H9 (cell line): ENCODE results near the gene RET. TPM values are rescaled to one million over a fixed set of nuclear protein-coding genes. Genes with fewer than 3 reads are reported as not detected.

Source experiments
- DNase-seq: peaks from one replicate; pipeline ENCODE4 v3.0.0-alpha.2; 2017
- H2AFZ ChIP-seq: one replicate; pipeline ENCODE4 v1.6.1; 2013; ENCODE audit warnings: mild to moderate bottlenecking, low read length, control low read depth, moderate library complexity
- H2AK5ac ChIP-seq: 2 replicates; pipeline ENCODE4 v1.6.1; 2013; ENCODE audit warnings: low read length, control low read depth, mixed read lengths; ENCODE audit not compliant: insufficient read length
- H2BK120ac ChIP-seq: one replicate; pipeline ENCODE4 v1.6.1; 2013; ENCODE audit warnings: low read depth, mild to moderate bottlenecking, low read length, control low read depth, inconsistent platforms; ENCODE audit not compliant: poor library complexity, severe bottlenecking
- H2BK12ac ChIP-seq: 2 replicates; pipeline ENCODE4 v1.6.1; 2013; ENCODE audit warnings: low read length, control low read depth, mixed read lengths, low read depth; ENCODE audit not compliant: insufficient read length
- H2BK15ac ChIP-seq: 2 replicates; pipeline ENCODE4 v1.6.1; 2013; ENCODE audit warnings: low read depth, low read length, control low read depth
- H2BK20ac ChIP-seq: one replicate; pipeline ENCODE4 v1.6.1; 2013; ENCODE audit warnings: low read depth, mild to moderate bottlenecking, low read length, control low read depth, inconsistent platforms; ENCODE audit not compliant: poor library complexity, severe bottlenecking
- H2BK5ac ChIP-seq: 2 replicates; pipeline ENCODE4 v1.6.1; 2013; ENCODE audit warnings: low read length, control low read depth, mixed read lengths; ENCODE audit not compliant: insufficient read length
- H3K14ac ChIP-seq: 2 replicates; pipeline ENCODE4 v1.6.1; 2013; ENCODE audit warnings: low read length, control low read depth; ENCODE audit not compliant: insufficient read depth
- H3K18ac ChIP-seq: 2 replicates; pipeline ENCODE4 v1.6.1; 2013; ENCODE audit warnings: low read depth, mild to moderate bottlenecking, mixed read lengths, low read length, control low read depth; ENCODE audit not compliant: insufficient read length
- H3K23ac ChIP-seq: 2 replicates; pipeline ENCODE4 v1.6.1; 2013; ENCODE audit warnings: low read length, control low read depth, mixed read lengths, low read depth; ENCODE audit not compliant: insufficient read length
- H3K23me2 ChIP-seq: 2 replicates; pipeline ENCODE4 v1.6.1; 2013; ENCODE audit warnings: low read depth, mild to moderate bottlenecking, mixed read lengths, low read length, control low read depth; ENCODE audit not compliant: insufficient read length, poor library complexity, severe bottlenecking
- H3K27ac ChIP-seq: 2 replicates; pipeline ENCODE4 v1.5.1; 2013; ENCODE audit warnings: low read length, control low read depth, mixed read lengths, low read depth; ENCODE audit not compliant: insufficient read length
- H3K27me3 ChIP-seq: 2 replicates; pipeline ENCODE4 v1.6.1; 2013; ENCODE audit warnings: low read length, control low read depth, inconsistent platforms; ENCODE audit not compliant: insufficient read depth
- H3K4ac ChIP-seq: 2 replicates; pipeline ENCODE4 v1.6.1; 2013; ENCODE audit warnings: low read depth, mild to moderate bottlenecking, control low read depth, inconsistent platforms, low read length, moderate library complexity
- H3K4me1 ChIP-seq: 2 replicates; pipeline ENCODE4 v1.6.1; 2013; ENCODE audit warnings: low read length, control low read depth, inconsistent platforms; ENCODE audit not compliant: insufficient read depth
- H3K4me2 ChIP-seq: 2 replicates; pipeline ENCODE4 v1.6.1; 2013; ENCODE audit warnings: low read length, control low read depth, mixed read lengths; ENCODE audit not compliant: insufficient read length, insufficient read depth
- H3K56ac ChIP-seq: 2 replicates; pipeline ENCODE4 v1.6.1; 2013; ENCODE audit warnings: low read depth, mild to moderate bottlenecking, mixed read lengths, low read length, control low read depth; ENCODE audit not compliant: insufficient read length
- H3K79me1 ChIP-seq: 2 replicates; pipeline ENCODE4 v1.6.1; 2013; ENCODE audit warnings: low read depth, mild to moderate bottlenecking, moderate library complexity, low read length, control low read depth, inconsistent platforms; ENCODE audit not compliant: insufficient read depth, poor library complexity, severe bottlenecking
- H3K79me2 ChIP-seq: 2 replicates; pipeline ENCODE4 v1.6.1; 2013; ENCODE audit warnings: low read length, control low read depth, inconsistent platforms; ENCODE audit not compliant: insufficient read depth
- H3K9ac ChIP-seq: 2 replicates; pipeline ENCODE4 v1.6.1; 2013; ENCODE audit warnings: low read length, control low read depth, mixed read lengths; ENCODE audit not compliant: insufficient read length; ENCODE audit errors: extremely low read depth
- H3K9me3 ChIP-seq: one replicate; pipeline ENCODE4 v1.6.1; 2013; ENCODE audit warnings: low read depth, low read length, inconsistent platforms; ENCODE audit not compliant: control insufficient read depth
- H3T11ph ChIP-seq: one replicate; pipeline ENCODE4 v1.6.1; 2013; ENCODE audit warnings: mild to moderate bottlenecking, low read length, control low read depth, inconsistent platforms
- H4K20me1 ChIP-seq: one replicate; pipeline ENCODE4 v1.6.1; 2013; ENCODE audit not compliant: control insufficient read depth, insufficient read length, insufficient read depth
- H4K5ac ChIP-seq: 2 replicates; pipeline ENCODE4 v1.6.1; 2013; ENCODE audit warnings: low read depth, mild to moderate bottlenecking, mixed read lengths, low read length, control low read depth; ENCODE audit not compliant: insufficient read length
- H4K8ac ChIP-seq: replicated peaks from 2 replicates; pipeline ENCODE4 v1.6.1; 2013; ENCODE audit warnings: low read length, control low read depth, mixed read lengths, low read depth; ENCODE audit not compliant: insufficient read length
- H4K91ac ChIP-seq: 2 replicates; pipeline ENCODE4 v1.6.1; 2013; ENCODE audit warnings: low read depth, mild to moderate bottlenecking, moderate library complexity, mixed read lengths, low read length, control low read depth; ENCODE audit not compliant: insufficient read length
- H3K27ac Mint-ChIP-seq, 3 experiments: 2 replicates in 2 of 3; 3 replicates in 1 of 3; pipeline ENCODE4 v1.8.0; 2020 to 2021; ENCODE audit warnings: mixed read lengths in 3 of 3, mild to moderate bottlenecking in 1 of 3, moderate library complexity in 1 of 3
- H3K27me3 Mint-ChIP-seq: 2 replicates; pipeline ENCODE4 v1.8.0; 2021; ENCODE audit warnings: low read depth, mild to moderate bottlenecking, moderate library complexity, mixed read lengths
- H3K36me3 Mint-ChIP-seq, 3 experiments: 2 replicates in 2 of 3; 3 replicates in 1 of 3; pipeline ENCODE4 v1.8.0; 2020 to 2021; ENCODE audit warnings: low read depth in 3 of 3, mixed read lengths in 3 of 3; ENCODE audit not compliant: insufficient read depth in 1 of 3
- H3K4me1 Mint-ChIP-seq, 2 experiments: 2 replicates each; pipeline ENCODE4 v1.8.0; 2020; ENCODE audit warnings: mixed read lengths in 2 of 2
- H3K4me3 Mint-ChIP-seq, 2 experiments: 2 replicates in 1 of 2; 3 replicates in 1 of 2; pipeline ENCODE4 v1.8.0; 2020 to 2021; ENCODE audit warnings: mild to moderate bottlenecking in 2 of 2, mixed read lengths in 2 of 2, moderate library complexity in 1 of 2
- H3K9me3 Mint-ChIP-seq, 2 experiments: 2 replicates in 1 of 2; 3 replicates in 1 of 2; pipeline ENCODE4 v1.8.0; 2020; ENCODE audit warnings: mild to moderate bottlenecking in 2 of 2, mixed read lengths in 2 of 2, moderate library complexity in 1 of 2
- CTCF ChIP-seq: fragments of 200-600 bp; sonication (generic); conservative IDR thresholded peaks from 3 replicates; pipeline ENCODE4 v1.8.0; 2021; ENCODE audit warnings: antibody characterized with exemption, mild to moderate bottlenecking
- WGBS: extraction: QIAGEN DNeasy Blood & Tissue Kit; methylation state at CpG from one replicate; pipeline ENCODE4 v1.1.7; 2013; ENCODE audit warnings: missing lambda C conversion rate, low lambda C conversion rate, mixed read lengths; ENCODE audit not compliant: insufficient read length; ENCODE audit errors: extremely low coverage; 5-methylcytosine and 5-hydroxymethylcytosine counted together
- total RNA-seq: library from RNA; stranded (reverse); gene quantifications from 2 replicates; pipeline ENCODE4 v1.2.1, GENCODE V29; 2021

The RET gene
- total RNA-seq, 1 experiment from 2014 or later: 12.2 TPM

- H3K9ac ChIP-seq: no peak overlapping the region
- no peak overlapping the region for H2AFZ ChIP-seq
- Mint-ChIP-seq H3K27me3 (peaks cover 8% of the 10 kb centered on the region), H3K9me3 (no peaks in the 10 kb centered on the region; a peak in 1 of 5 replicates), H3K27ac (no peak overlapping the region), H3K4me3 (no peak overlapping the region), H3K36me3 (no peaks in the 10 kb centered on the region), H3K4me1 (peaks cover 16 to 20% of the 10 kb centered on the region in 2 experiments)
- no peak overlapping the region for H2BK12ac ChIP-seq
- no peak for TF ChIP-seq CTCF
- H4K5ac ChIP-seq: no peak overlapping the region
- H3K14ac ChIP-seq: no peak overlapping the region
- no peaks in the 10 kb centered on the region for H3K4me1 ChIP-seq
- no peak overlapping the region for H3K18ac ChIP-seq
- H3K23me2 ChIP-seq: no peaks in the 10 kb centered on the region
- H3K56ac ChIP-seq: no peak overlapping the region
- no peak overlapping the region for H4K8ac ChIP-seq
- no peaks in the 10 kb centered on the region for H3K79me2 ChIP-seq
- no peak overlapping the region for H2BK120ac ChIP-seq
- H2BK5ac ChIP-seq: no peak overlapping the region
- no peaks in the 10 kb centered on the region for H3K27me3 ChIP-seq
- H2AK5ac ChIP-seq: no peak overlapping the region
- H2BK20ac ChIP-seq: no peak overlapping the region
- H3K27ac ChIP-seq: no peak overlapping the region
- DNase-seq: no peak
- H3K79me1 ChIP-seq: no peaks in the 10 kb centered on the region
- H3K23ac ChIP-seq: no peak overlapping the region
- H2BK15ac ChIP-seq: no peak overlapping the region
- no peak overlapping the region for H4K91ac ChIP-seq
- H3K9me3 ChIP-seq: no peaks in the 10 kb centered on the region
- no peak overlapping the region for H3K4me2 ChIP-seq
- no peak overlapping the region for H3K4ac ChIP-seq
- no CpG with 5 or more reads among the region's 8 CpGs for whole genome bisulfite sequencing
- H3T11ph ChIP-seq: no peak overlapping the region
- H4K20me1 ChIP-seq: no peaks in the 10 kb centered on the region
These were observed 29.4 kb upstream of the RET start for GRCh38 chr10:43047288-43047970.
